Measurements from ENCODE around the gene CASP9.
"Not testable (repeated sequence)": the region's sequence is repeated elsewhere in the genome, so short reads cannot be mapped to it uniquely, and the experiment has no call there.

GRCh38 chr1:15458388-15458787 is 65.6 kb downstream of the CASP9 start:
- not testable (repeated sequence) for TF ChIP-seq CTCF (tag by site-specific recombination; IDR thresholded peaks at IDR 0.05); ZNF747 (tag by site-specific recombination; IDR thresholded peaks at IDR 0.05); TCF7L2 (IDR thresholded peaks at IDR 0.05; ENCODE audit: borderline replicate concordance, low read depth, low read length); ZNF24 (tag by site-specific recombination; IDR thresholded peaks at IDR 0.05); ZNF274 (IDR thresholded peaks at IDR 0.05; ENCODE audit: low read length); ZNF274 (tag by site-specific recombination; IDR thresholded peaks at IDR 0.05; ENCODE audit: borderline replicate concordance); ZBTB10 (tag by site-specific recombination; IDR thresholded peaks at IDR 0.05); YY1 (tag by site-specific recombination; IDR thresholded peaks at IDR 0.05); ELK4 (IDR thresholded peaks at IDR 0.05; ENCODE audit: borderline replicate concordance, low read depth, low read length); ZNF768 (tag by site-specific recombination; IDR thresholded peaks at IDR 0.05); ZBTB20 (tag by site-specific recombination; IDR thresholded peaks at IDR 0.05); ZNF2 (tag by site-specific recombination; IDR thresholded peaks at IDR 0.05); ZNF416 (tag by site-specific recombination; IDR thresholded peaks at IDR 0.05)
